Measurements from ENCODE around the gene OPCML. TPM values are rescaled to one million over a fixed set of nuclear protein-coding genes. Genes with fewer than 3 reads are reported as not detected.

The OPCML gene
- total RNA-seq, 1 donor from 2014 or later, result 0.12 TPM

GRCh38 chr11:132824642-132825041 is 707.7 kb downstream of the OPCML start:
- TF ChIP-seq CTCF (IDR thresholded peaks at IDR 0.05), result no peak
- ATAC-seq (no peak), DNase-seq (no peak)
- no peaks in the 10 kb centered on the region for H3K4me1 ChIP-seq
- H3K9me3 ChIP-seq, result no peaks in the 10 kb centered on the region
- no peaks in the 10 kb centered on the region for H3K36me3 ChIP-seq
- intact Hi-C loops (cut with DNase I), result no loop called here
- no peak overlapping the region for H3K4me3 ChIP-seq
- no peak overlapping the region for H3K27ac ChIP-seq
- no peaks in the 10 kb centered on the region for H3K27me3 ChIP-seq (ENCODE audit: low read depth)

GRCh38 chr11:132822276-132822675 is 710.0 kb downstream of the OPCML start:
- DNase-seq (no peak), ATAC-seq (no peak)
- TF ChIP-seq CTCF (IDR thresholded peaks at IDR 0.05), result no peak
- H3K27me3 ChIP-seq (ENCODE audit: low read depth), result peaks cover 5% of the 10 kb centered on the region
- no peaks in the 10 kb centered on the region for H3K36me3 ChIP-seq
- H3K27ac ChIP-seq, result no peak overlapping the region
- H3K4me1 ChIP-seq, result no peaks in the 10 kb centered on the region
- intact Hi-C loops (cut with DNase I), result no loop called here
- no peaks in the 10 kb centered on the region for H3K9me3 ChIP-seq
- H3K4me3 ChIP-seq, result no peak overlapping the region

DNA sequence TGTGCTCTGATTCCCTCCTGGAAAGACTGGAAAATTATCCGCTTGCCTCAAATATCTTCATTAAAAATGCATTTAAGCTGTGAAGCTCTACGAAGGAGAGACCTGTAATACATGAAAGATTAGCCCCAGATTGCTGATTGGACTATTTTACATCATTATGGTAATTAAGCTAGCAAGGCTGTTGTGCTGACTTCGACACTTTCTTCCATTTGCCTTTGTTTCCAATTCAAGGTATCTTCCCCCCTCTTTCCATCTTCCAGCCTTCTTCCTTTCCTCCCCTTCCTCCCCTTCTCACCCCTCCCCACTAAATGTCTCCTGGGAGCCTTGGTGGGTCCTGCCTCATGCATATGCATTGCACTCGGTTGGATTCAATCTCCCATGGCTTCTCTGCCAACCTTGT is 710.8 kb downstream of the OPCML start:
- Histone ChIP-seq H3K4me1 (no peaks in the 10 kb centered on the region), H3K9me3 (no peaks in the 10 kb centered on the region), H3K27me3 (ENCODE audit: low read depth) (peaks cover 5% of the 10 kb centered on the region), H3K4me3 (no peak overlapping the region), H3K36me3 (no peaks in the 10 kb centered on the region), H3K27ac (no peak overlapping the region)
- TF ChIP-seq CTCF (IDR thresholded peaks at IDR 0.05), result no peak
- no peak for DNase-seq
- ATAC-seq, result no peak
- intact Hi-C loops (cut with DNase I), result no loop called here

DNA sequence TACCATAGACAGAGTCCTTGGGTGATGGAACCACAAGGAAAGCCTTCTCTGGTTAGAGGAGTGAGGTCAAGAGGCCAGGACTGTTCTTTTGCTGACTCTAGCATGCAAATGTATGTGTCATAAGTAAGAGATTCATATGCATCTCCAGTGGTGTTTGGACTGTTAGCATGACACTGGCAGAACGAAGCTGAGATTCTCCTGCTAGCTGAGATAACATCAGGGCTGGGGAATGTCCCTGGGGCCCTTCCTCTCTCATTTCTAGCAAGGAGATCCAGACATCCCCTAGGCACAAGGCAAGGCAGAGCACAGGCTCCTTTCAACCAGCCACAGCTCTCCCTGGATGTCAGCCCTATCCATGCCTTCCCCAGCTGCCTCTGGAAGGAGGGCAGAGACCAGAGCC is 711.3 kb downstream of the OPCML start:
- no peak overlapping the region for H3K4me3 ChIP-seq
- TF ChIP-seq CTCF (IDR thresholded peaks at IDR 0.05), result no peak
- intact Hi-C loops (cut with DNase I), result no loop called here

GRCh38 chr11:132818951-132819350 is 713.4 kb downstream of the OPCML start:
- Histone ChIP-seq H3K4me1 (no peaks in the 10 kb centered on the region), H3K27me3 (ENCODE audit: low read depth) (peaks cover 5% of the 10 kb centered on the region), H3K36me3 (no peaks in the 10 kb centered on the region), H3K9me3 (no peaks in the 10 kb centered on the region), H3K27ac (no peak overlapping the region), H3K4me3 (no peak overlapping the region)
- no peak for TF ChIP-seq CTCF (IDR thresholded peaks at IDR 0.05)
- DNase-seq, result no peak
- intact Hi-C loops (cut with DNase I), result no loop called here
- no peak for ATAC-seq

More for the DNA sequence above, 711.3 kb downstream of the OPCML start:
- ATAC-seq (no peak), DNase-seq (no peak)
- peaks cover 5% of the 10 kb centered on the region for H3K27me3 ChIP-seq (ENCODE audit: low read depth)
- H3K36me3 ChIP-seq, result no peaks in the 10 kb centered on the region
- H3K27ac ChIP-seq, result no peak overlapping the region
- H3K4me1 ChIP-seq, result no peaks in the 10 kb centered on the region
- H3K9me3 ChIP-seq, result no peaks in the 10 kb centered on the region

DNA sequence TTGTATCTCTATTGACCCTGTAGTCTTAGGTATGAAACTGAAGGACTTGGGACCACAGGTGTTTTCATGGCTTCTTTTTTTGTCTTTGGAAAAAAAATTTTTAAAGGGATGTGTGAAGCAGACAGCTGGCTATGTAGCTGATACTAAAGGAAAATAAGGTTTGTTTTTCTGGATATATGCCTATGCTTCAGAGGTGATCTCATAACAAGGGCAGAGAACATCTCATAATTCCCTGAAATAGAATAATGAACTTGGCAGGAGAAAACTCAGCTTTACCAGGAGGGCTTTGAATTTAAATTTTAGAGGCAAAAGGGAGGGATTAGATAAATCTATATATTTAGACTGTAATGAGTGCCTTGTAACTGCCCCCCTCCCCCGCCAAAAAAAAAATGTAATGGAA is 714.9 kb downstream of the OPCML start:
- Histone ChIP-seq H3K27me3 (ENCODE audit: low read depth) (peaks cover 5% of the 10 kb centered on the region), H3K9me3 (no peaks in the 10 kb centered on the region), H3K4me3 (no peak overlapping the region), H3K27ac (no peak overlapping the region), H3K4me1 (no peaks in the 10 kb centered on the region), H3K36me3 (no peaks in the 10 kb centered on the region)
- ATAC-seq, result no peak
- intact Hi-C loops (cut with DNase I), result no loop called here
- no peak for TF ChIP-seq CTCF (IDR thresholded peaks at IDR 0.05)
- DNase-seq, result no peak

All from lower lobe of right lung (tissue), 2 donors.